ENCODE results near the gene KRTAP1-1.

- TF ChIP-seq CTCF (IDR thresholded peaks at IDR 0.05; ENCODE audit: insufficient read depth, low read length, poor library complexity, severe bottlenecking) = no peak
- TF ChIP-seq EZH2phosphoT487 (conservative IDR thresholded peaks at IDR 0.05; ENCODE audit: low read length) = no peak
These were observed 46.1 kb downstream of the KRTAP1-1 start for GRCh38 chr17:40995116-40995515.

Measured in SU-DHL-6 (cell line).